ENCODE measurements around the gene WDR62.

The WDR62 gene

GRCh38 chr19:36019061-36019670, 35.5 kb upstream of the WDR62 start:
- no peak for DNase-seq
- Histone ChIP-seq H3K4me1 (ENCODE audit: control insufficient read depth, insufficient read depth, low read length, poor library complexity, severe bottlenecking) (peaks cover 5% of the 10 kb centered on the region), H3K36me3 (ENCODE audit: control insufficient read depth, insufficient read depth, low read length) (peaks cover 8% of the 10 kb centered on the region), H3K27me3 (replicated peaks; ENCODE audit: control insufficient read depth, insufficient read depth, low read length, poor library complexity, severe bottlenecking) (no peaks in the 10 kb centered on the region), H3K4me3 (ENCODE audit: insufficient read depth, low read depth, low read length, poor library complexity, severe bottlenecking) (no peak overlapping the region), H3K9me3 (ENCODE audit: control insufficient read depth, low read length) (no peaks in the 10 kb centered on the region), H3K27ac (ENCODE audit: insufficient read depth, low read length, poor library complexity, severe bottlenecking) (no peak overlapping the region)

GRCh38 chr19:36023432-36023831, 31.3 kb upstream of the WDR62 start:
- no peak overlapping the region for H3K27ac ChIP-seq (ENCODE audit: insufficient read depth, low read length, poor library complexity, severe bottlenecking)
- no peak for DNase-seq
- no peaks in the 10 kb centered on the region for H3K4me1 ChIP-seq (ENCODE audit: control insufficient read depth, insufficient read depth, low read length, poor library complexity, severe bottlenecking)
- H3K36me3 ChIP-seq (ENCODE audit: control insufficient read depth, insufficient read depth, low read length), result peaks cover 8% of the 10 kb centered on the region
- H3K9me3 ChIP-seq (ENCODE audit: control insufficient read depth, low read length), result no peaks in the 10 kb centered on the region
- no peaks in the 10 kb centered on the region for H3K27me3 ChIP-seq (replicated peaks; ENCODE audit: control insufficient read depth, insufficient read depth, low read length, poor library complexity, severe bottlenecking)
- H3K4me3 ChIP-seq (ENCODE audit: insufficient read depth, low read depth, low read length, poor library complexity, severe bottlenecking), result no peak overlapping the region

GRCh38 chr19:36025541-36025940, 29.2 kb upstream of the WDR62 start:
- Histone ChIP-seq H3K36me3 (ENCODE audit: control insufficient read depth, insufficient read depth, low read length) (peaks cover 8% of the 10 kb centered on the region), H3K27me3 (replicated peaks; ENCODE audit: control insufficient read depth, insufficient read depth, low read length, poor library complexity, severe bottlenecking) (no peaks in the 10 kb centered on the region), H3K27ac (ENCODE audit: insufficient read depth, low read length, poor library complexity, severe bottlenecking) (no peak overlapping the region), H3K9me3 (ENCODE audit: control insufficient read depth, low read length) (no peaks in the 10 kb centered on the region), H3K4me1 (ENCODE audit: control insufficient read depth, insufficient read depth, low read length, poor library complexity, severe bottlenecking) (no peaks in the 10 kb centered on the region), H3K4me3 (ENCODE audit: insufficient read depth, low read depth, low read length, poor library complexity, severe bottlenecking) (no peak overlapping the region)
- DNase-seq, result no peak

GRCh38 chr19:36026091-36026876, 28.4 kb upstream of the WDR62 start:
- H3K9me3 ChIP-seq (ENCODE audit: control insufficient read depth, low read length), result no peaks in the 10 kb centered on the region
- H3K27me3 ChIP-seq (replicated peaks; ENCODE audit: control insufficient read depth, insufficient read depth, low read length, poor library complexity, severe bottlenecking), result no peaks in the 10 kb centered on the region
- H3K4me3 ChIP-seq (ENCODE audit: insufficient read depth, low read depth, low read length, poor library complexity, severe bottlenecking), result no peak overlapping the region
- no peak overlapping the region for H3K27ac ChIP-seq (ENCODE audit: insufficient read depth, low read length, poor library complexity, severe bottlenecking)
- peaks cover 8% of the 10 kb centered on the region for H3K36me3 ChIP-seq (ENCODE audit: control insufficient read depth, insufficient read depth, low read length)
- no peak for DNase-seq
- no peaks in the 10 kb centered on the region for H3K4me1 ChIP-seq (ENCODE audit: control insufficient read depth, insufficient read depth, low read length, poor library complexity, severe bottlenecking)

- no peak overlapping the region for H3K4me3 ChIP-seq (ENCODE audit: insufficient read depth, low read depth, low read length, poor library complexity, severe bottlenecking)
- H3K36me3 ChIP-seq (ENCODE audit: control insufficient read depth, insufficient read depth, low read length), result peaks cover 4% of the 10 kb centered on the region
These were observed 27.0 kb upstream of the WDR62 start for GRCh38 chr19:36027696-36028095.

GRCh38 chr19:36028313-36029041, 26.2 kb upstream of the WDR62 start:
- H3K4me3 ChIP-seq (ENCODE audit: insufficient read depth, low read depth, low read length, poor library complexity, severe bottlenecking), result no peak overlapping the region
- no peak overlapping the region for H3K27ac ChIP-seq (ENCODE audit: insufficient read depth, low read length, poor library complexity, severe bottlenecking)
- peaks cover 5% of the 10 kb centered on the region for H3K4me1 ChIP-seq (ENCODE audit: control insufficient read depth, insufficient read depth, low read length, poor library complexity, severe bottlenecking)
- peaks cover 4% of the 10 kb centered on the region for H3K36me3 ChIP-seq (ENCODE audit: control insufficient read depth, insufficient read depth, low read length)
- H3K9me3 ChIP-seq (ENCODE audit: control insufficient read depth, low read length), result no peaks in the 10 kb centered on the region
- no peak for DNase-seq
- H3K27me3 ChIP-seq (replicated peaks; ENCODE audit: control insufficient read depth, insufficient read depth, low read length, poor library complexity, severe bottlenecking), result no peaks in the 10 kb centered on the region

More at GRCh38 chr19:36027696-36028095, 27.0 kb upstream of the WDR62 start:
- DNase-seq, result no peak
- Histone ChIP-seq H3K27ac (ENCODE audit: insufficient read depth, low read length, poor library complexity, severe bottlenecking) (no peak overlapping the region), H3K9me3 (ENCODE audit: control insufficient read depth, low read length) (no peaks in the 10 kb centered on the region), H3K4me1 (ENCODE audit: control insufficient read depth, insufficient read depth, low read length, poor library complexity, severe bottlenecking) (peaks cover 2% of the 10 kb centered on the region), H3K27me3 (replicated peaks; ENCODE audit: control insufficient read depth, insufficient read depth, low read length, poor library complexity, severe bottlenecking) (no peaks in the 10 kb centered on the region)

GRCh38 chr19:36030264-36031148, 24.2 kb upstream of the WDR62 start:
- no peak overlapping the region for H3K27ac ChIP-seq (ENCODE audit: insufficient read depth, low read length, poor library complexity, severe bottlenecking)
- DNase-seq, result no peak
- H3K4me1 ChIP-seq (ENCODE audit: control insufficient read depth, insufficient read depth, low read length, poor library complexity, severe bottlenecking), result peaks cover 9% of the 10 kb centered on the region
- H3K36me3 ChIP-seq (ENCODE audit: control insufficient read depth, insufficient read depth, low read length), result no peaks in the 10 kb centered on the region
- no peaks in the 10 kb centered on the region for H3K9me3 ChIP-seq (ENCODE audit: control insufficient read depth, low read length)
- no peaks in the 10 kb centered on the region for H3K27me3 ChIP-seq (replicated peaks; ENCODE audit: control insufficient read depth, insufficient read depth, low read length, poor library complexity, severe bottlenecking)
- no peak overlapping the region for H3K4me3 ChIP-seq (ENCODE audit: insufficient read depth, low read depth, low read length, poor library complexity, severe bottlenecking)

GRCh38 chr19:36031308-36031707, 23.4 kb upstream of the WDR62 start:
- Histone ChIP-seq H3K27ac (ENCODE audit: insufficient read depth, low read length, poor library complexity, severe bottlenecking) (no peak overlapping the region), H3K36me3 (ENCODE audit: control insufficient read depth, insufficient read depth, low read length) (no peaks in the 10 kb centered on the region), H3K4me1 (ENCODE audit: control insufficient read depth, insufficient read depth, low read length, poor library complexity, severe bottlenecking) (peaks cover 10% of the 10 kb centered on the region), H3K9me3 (ENCODE audit: control insufficient read depth, low read length) (no peaks in the 10 kb centered on the region), H3K27me3 (replicated peaks; ENCODE audit: control insufficient read depth, insufficient read depth, low read length, poor library complexity, severe bottlenecking) (no peaks in the 10 kb centered on the region), H3K4me3 (ENCODE audit: insufficient read depth, low read depth, low read length, poor library complexity, severe bottlenecking) (no peak overlapping the region)
- DNase-seq, result no peak

GRCh38 chr19:36032251-36033104, 22.2 kb upstream of the WDR62 start, which contains the start of gene CLIP3:
Gene CLIP3, minus strand, starts transcription at chr19:36032873. Its CDS starts 516 bp downstream, at chr19:36032357.
- Histone ChIP-seq H3K36me3 (ENCODE audit: control insufficient read depth, insufficient read depth, low read length) (no peaks in the 10 kb centered on the region), H3K27me3 (replicated peaks; ENCODE audit: control insufficient read depth, insufficient read depth, low read length, poor library complexity, severe bottlenecking) (no peaks in the 10 kb centered on the region), H3K4me1 (ENCODE audit: control insufficient read depth, insufficient read depth, low read length, poor library complexity, severe bottlenecking) (peaks cover 15% of the 10 kb centered on the region), H3K4me3 (ENCODE audit: insufficient read depth, low read depth, low read length, poor library complexity, severe bottlenecking) (peak within 1 kb of the TSS; percentile 32), H3K27ac (ENCODE audit: insufficient read depth, low read length, poor library complexity, severe bottlenecking) (no peak within 1 kb of the TSS), H3K9me3 (ENCODE audit: control insufficient read depth, low read length) (no peaks in the 10 kb centered on the region)
- DNase-seq, result peak in 1 of 3 donors; percentile 17
